ENCODE results near the gene UBQLN4.

UBQLN4 gene

DNA sequence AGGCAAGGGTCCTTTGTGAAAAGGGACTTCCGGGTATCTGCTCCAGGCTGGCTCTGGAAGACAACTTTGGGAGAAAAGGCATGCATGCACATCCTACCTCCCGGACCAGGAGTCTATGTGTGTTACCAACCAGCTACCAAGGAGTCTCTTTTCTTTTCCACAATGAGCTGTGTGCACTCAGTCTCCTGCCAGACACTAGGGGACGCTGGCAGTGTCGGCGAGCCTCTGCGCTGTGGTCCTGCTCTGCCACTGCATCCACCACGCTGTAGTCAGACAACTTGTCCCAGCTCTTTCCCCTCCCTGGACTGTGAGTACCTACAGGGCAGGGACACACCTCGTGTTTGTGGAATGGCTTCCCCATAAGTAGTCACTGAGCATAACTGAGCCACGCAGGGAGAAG is 27.7 kb downstream of the UBQLN4 start:
- H4K20me1 ChIP-seq (ENCODE audit: insufficient read depth, low read length), result no peaks in the 10 kb centered on the region
- TF ChIP-seq, protein P1, sequence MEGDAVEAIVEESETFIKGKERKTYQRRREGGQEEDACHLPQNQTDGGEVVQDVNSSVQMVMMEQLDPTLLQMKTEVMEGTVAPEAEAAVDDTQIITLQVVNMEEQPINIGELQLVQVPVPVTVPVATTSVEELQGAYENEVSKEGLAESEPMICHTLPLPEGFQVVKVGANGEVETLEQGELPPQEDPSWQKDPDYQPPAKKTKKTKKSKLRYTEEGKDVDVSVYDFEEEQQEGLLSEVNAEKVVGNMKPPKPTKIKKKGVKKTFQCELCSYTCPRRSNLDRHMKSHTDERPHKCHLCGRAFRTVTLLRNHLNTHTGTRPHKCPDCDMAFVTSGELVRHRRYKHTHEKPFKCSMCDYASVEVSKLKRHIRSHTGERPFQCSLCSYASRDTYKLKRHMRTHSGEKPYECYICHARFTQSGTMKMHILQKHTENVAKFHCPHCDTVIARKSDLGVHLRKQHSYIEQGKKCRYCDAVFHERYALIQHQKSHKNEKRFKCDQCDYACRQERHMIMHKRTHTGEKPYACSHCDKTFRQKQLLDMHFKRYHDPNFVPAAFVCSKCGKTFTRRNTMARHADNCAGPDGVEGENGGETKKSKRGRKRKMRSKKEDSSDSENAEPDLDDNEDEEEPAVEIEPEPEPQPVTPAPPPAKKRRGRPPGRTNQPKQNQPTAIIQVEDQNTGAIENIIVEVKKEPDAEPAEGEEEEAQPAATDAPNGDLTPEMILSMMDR (IDR thresholded peaks at IDR 0.05; ENCODE audit: borderline replicate concordance, extremely low read depth, low read length, poor library complexity, severe bottlenecking), result peak; percentile 29
- no peak for TF ChIP-seq EZH2 (IDR thresholded peaks at IDR 0.05; ENCODE audit: borderline replicate concordance, low read depth, low read length, severe bottlenecking)
- DNase-seq, result no peak
- peaks cover 6% of the 10 kb centered on the region for H3K4me1 ChIP-seq (ENCODE audit: insufficient read depth, low read length)
- no peak overlapping the region for H3K4me3 ChIP-seq (ENCODE audit: low read depth in 1 of 2, low read length in 2 of 2)
- no peaks in the 10 kb centered on the region for H3K36me3 ChIP-seq (ENCODE audit: insufficient read depth, low read length)
- no peak overlapping the region for H2AFZ ChIP-seq (ENCODE audit: low read depth, low read length)
- no peaks in the 10 kb centered on the region for H3K9me3 ChIP-seq (ENCODE audit: insufficient read depth, low read length, severe bottlenecking)
- no peaks in the 10 kb centered on the region for H3K79me2 ChIP-seq (ENCODE audit: insufficient read depth, low read length)
- H3K27ac ChIP-seq (ENCODE audit: low read length), result no peak overlapping the region
- H3K4me2 ChIP-seq (ENCODE audit: insufficient read depth, low read length), result no peak overlapping the region
- no peak overlapping the region for H3K9ac ChIP-seq (ENCODE audit: low read depth, low read length)
- no peak for ATAC-seq (ENCODE audit: insufficient read depth, low read depth)
- H3K27me3 ChIP-seq (ENCODE audit: insufficient read depth, low read length, poor library complexity), result no peaks in the 10 kb centered on the region

DNA sequence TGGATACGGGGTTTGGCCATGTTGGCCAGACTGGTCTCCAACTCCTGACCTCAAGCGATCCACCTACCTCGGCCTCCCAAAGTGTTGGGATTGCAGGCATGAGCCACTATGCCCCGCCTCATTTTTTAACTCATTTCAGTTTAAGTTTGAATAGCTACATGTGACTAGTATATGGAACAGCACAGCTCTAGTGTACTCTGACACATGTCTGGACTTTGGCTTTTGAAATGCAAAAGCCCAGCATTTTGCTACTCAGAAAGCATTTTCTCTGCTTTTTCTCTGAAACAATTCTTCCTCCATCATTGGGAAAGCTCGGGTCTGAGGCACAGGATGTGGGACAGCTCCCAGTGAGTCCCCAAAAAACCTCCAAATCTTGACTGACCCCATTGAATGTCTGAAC is 28.8 kb downstream of the UBQLN4 start:
- no peak overlapping the region for H3K4me3 ChIP-seq (ENCODE audit: low read depth in 1 of 2, low read length in 2 of 2)
- no peaks in the 10 kb centered on the region for H3K27me3 ChIP-seq (ENCODE audit: insufficient read depth, low read length, poor library complexity)
- H3K79me2 ChIP-seq (ENCODE audit: insufficient read depth, low read length), result peaks cover 10% of the 10 kb centered on the region
- TF ChIP-seq EZH2 (IDR thresholded peaks at IDR 0.05; ENCODE audit: borderline replicate concordance, low read depth, low read length, severe bottlenecking), result no peak
- TF ChIP-seq, protein P1 (IDR thresholded peaks at IDR 0.05; ENCODE audit: borderline replicate concordance, extremely low read depth, low read length, poor library complexity, severe bottlenecking), result no peak
- ATAC-seq (ENCODE audit: insufficient read depth, low read depth) (no peak), DNase-seq (no peak)
- no peaks in the 10 kb centered on the region for H3K36me3 ChIP-seq (ENCODE audit: insufficient read depth, low read length)
- H4K20me1 ChIP-seq (ENCODE audit: insufficient read depth, low read length), result no peaks in the 10 kb centered on the region
- no peaks in the 10 kb centered on the region for H3K9me3 ChIP-seq (ENCODE audit: insufficient read depth, low read length, severe bottlenecking)
- H3K27ac ChIP-seq (ENCODE audit: low read length), result no peak overlapping the region
- H3K9ac ChIP-seq (ENCODE audit: low read depth, low read length), result no peak overlapping the region
- H3K4me2 ChIP-seq (ENCODE audit: insufficient read depth, low read length), result no peak overlapping the region
- no peak overlapping the region for H2AFZ ChIP-seq (ENCODE audit: low read depth, low read length)
- H3K4me1 ChIP-seq (ENCODE audit: insufficient read depth, low read length), result peaks cover 11% of the 10 kb centered on the region

DNA sequence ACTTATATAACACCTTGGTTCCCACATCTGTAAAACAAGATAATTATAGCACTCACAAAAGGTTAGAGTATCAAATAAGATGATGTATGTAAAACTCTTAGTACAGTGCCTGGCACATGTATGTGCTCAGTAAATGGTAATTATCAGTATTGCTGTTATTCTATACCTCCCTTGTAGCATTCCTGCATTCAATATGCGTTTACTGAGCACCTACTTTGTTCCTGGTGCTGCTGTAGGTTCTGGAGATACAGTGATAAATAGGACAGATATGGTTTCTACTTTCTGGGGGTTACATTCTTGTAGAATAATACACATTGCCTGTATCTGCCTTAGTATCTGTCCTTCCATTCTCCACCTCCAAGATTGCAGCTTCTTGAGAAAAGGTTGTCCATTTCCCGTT is 31.6 kb downstream of the UBQLN4 start:
- Histone ChIP-seq H4K20me1 (ENCODE audit: insufficient read depth, low read length) (peaks cover 5% of the 10 kb centered on the region; the same call in 1 of the 2 replicates), H3K9me3 (ENCODE audit: insufficient read depth, low read length, severe bottlenecking) (no peaks in the 10 kb centered on the region), H3K27me3 (ENCODE audit: insufficient read depth, low read length, poor library complexity) (no peaks in the 10 kb centered on the region), H2AFZ (ENCODE audit: low read depth, low read length) (peak overlapping the region; percentile 19; the same call in 1 of the 2 replicates), H3K79me2 (ENCODE audit: insufficient read depth, low read length) (peaks cover 27% of the 10 kb centered on the region), H3K4me2 (ENCODE audit: insufficient read depth, low read length) (no peak overlapping the region), H3K4me1 (ENCODE audit: insufficient read depth, low read length) (peaks cover 20% of the 10 kb centered on the region), H3K27ac (ENCODE audit: low read length) (no peak overlapping the region), H3K4me3 (ENCODE audit: low read depth in 1 of 2, low read length in 2 of 2) (no peak overlapping the region), H3K36me3 (ENCODE audit: insufficient read depth, low read length) (peaks cover 16% of the 10 kb centered on the region), H3K9ac (ENCODE audit: low read depth, low read length) (no peak overlapping the region)
- DNase-seq, result no peak
- no peak for ATAC-seq (ENCODE audit: insufficient read depth, low read depth)
- TF ChIP-seq, protein P1 (IDR thresholded peaks at IDR 0.05; ENCODE audit: borderline replicate concordance, extremely low read depth, low read length, poor library complexity, severe bottlenecking), result no peak
- TF ChIP-seq EZH2 (IDR thresholded peaks at IDR 0.05; ENCODE audit: borderline replicate concordance, low read depth, low read length, severe bottlenecking), result no peak

DNA sequence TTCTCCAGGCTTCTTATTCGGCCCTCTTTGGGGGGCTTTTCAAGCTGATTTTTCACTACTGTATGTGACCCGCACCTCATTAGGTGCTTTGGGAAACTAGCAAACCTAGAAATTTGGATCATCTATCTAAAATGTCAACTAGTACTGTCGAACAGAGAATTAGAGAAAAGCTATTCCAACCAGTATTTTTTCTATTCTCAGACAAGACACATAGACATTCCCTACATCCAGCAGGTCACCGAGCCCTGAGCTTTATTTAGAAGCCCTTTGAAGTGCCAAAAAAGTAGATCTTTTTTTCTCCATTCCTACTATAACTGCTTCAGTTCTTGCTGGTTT is 32.5 kb downstream of the UBQLN4 start:
- Histone ChIP-seq H3K4me2 (ENCODE audit: insufficient read depth, low read length) (peak overlapping the region; percentile 95), H3K4me3 (ENCODE audit: low read depth in 1 of 2, low read length in 2 of 2) (peak overlapping the region; percentile 72 to 98)
- TF ChIP-seq, protein P1 (IDR thresholded peaks at IDR 0.05; ENCODE audit: borderline replicate concordance, extremely low read depth, low read length, poor library complexity, severe bottlenecking), result no peak

More for the DNA sequence above, 32.5 kb downstream of the UBQLN4 start:
- Histone ChIP-seq H3K27me3 (ENCODE audit: insufficient read depth, low read length, poor library complexity) (no peaks in the 10 kb centered on the region), H4K20me1 (ENCODE audit: insufficient read depth, low read length) (peaks cover 5% of the 10 kb centered on the region; the same call in 1 of the 2 replicates), H3K27ac (ENCODE audit: low read length) (peak overlapping the region; percentile 92; the same call in 1 of the 2 replicates), H3K9ac (ENCODE audit: low read depth, low read length) (peak overlapping the region; percentile 77), H3K36me3 (ENCODE audit: insufficient read depth, low read length) (peaks cover 22% of the 10 kb centered on the region), H3K79me2 (ENCODE audit: insufficient read depth, low read length) (peaks cover 27% of the 10 kb centered on the region), H2AFZ (ENCODE audit: low read depth, low read length) (peak overlapping the region; percentile 80), H3K9me3 (ENCODE audit: insufficient read depth, low read length, severe bottlenecking) (no peaks in the 10 kb centered on the region), H3K4me1 (ENCODE audit: insufficient read depth, low read length) (peaks cover 20% of the 10 kb centered on the region)
- ATAC-seq (ENCODE audit: insufficient read depth, low read depth) (no peak), DNase-seq (no peak)

All from DND-41 (cell line).